Raji (cell line): ENCODE measurements around the gene SIPA1.

Experiments used
- POLR2A ChIP-seq: IDR thresholded peaks from 2 replicates; pipeline ENCODE4 v1.6.1; 2011; ENCODE audit warnings: low read depth, low read length, control low read depth; ENCODE audit not compliant: insufficient read depth

SIPA1 gene

GRCh38 chr11:65615229-65615949, 22.5 kb upstream of the SIPA1 start, which contains the start of gene PCNX3:
PCNX3 (plus strand) TSS chr11:65615776; CDS start chr11:65616312, 536 bp downstream.
- peak; percentile 63 for TF ChIP-seq POLR2A

DNA sequence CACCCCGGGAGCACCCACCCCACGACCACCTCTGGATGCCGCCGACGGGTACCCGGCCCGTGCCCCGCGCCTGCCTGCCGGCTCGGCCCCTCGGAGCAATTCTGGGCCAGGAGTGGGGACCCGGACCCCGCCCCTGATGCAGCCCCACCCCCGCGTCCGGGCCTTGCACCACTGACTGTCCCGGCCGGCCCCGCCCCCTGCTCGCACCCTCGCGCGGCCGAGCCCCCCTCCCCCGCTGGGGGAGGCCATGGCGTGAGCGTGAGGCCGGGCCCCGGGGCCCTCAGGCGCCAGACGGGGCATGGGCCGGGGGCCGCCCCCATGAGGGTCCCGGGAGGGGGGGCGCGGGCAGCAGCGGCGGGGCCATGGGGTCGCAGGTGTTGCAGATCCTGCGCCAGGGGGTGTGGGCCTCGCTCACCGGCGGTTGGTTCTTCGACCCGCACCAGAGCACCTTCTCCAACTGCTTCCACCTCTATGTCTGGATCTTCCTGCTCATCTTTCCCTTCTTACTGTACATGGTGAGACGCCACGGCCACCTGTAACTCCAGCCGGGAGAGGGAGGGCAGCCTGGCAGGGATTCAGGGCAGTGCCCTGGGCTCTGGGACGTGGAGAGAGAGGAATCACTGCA, 21.8 kb upstream of the SIPA1 start:
- TF ChIP-seq POLR2A = no peak

DNA sequence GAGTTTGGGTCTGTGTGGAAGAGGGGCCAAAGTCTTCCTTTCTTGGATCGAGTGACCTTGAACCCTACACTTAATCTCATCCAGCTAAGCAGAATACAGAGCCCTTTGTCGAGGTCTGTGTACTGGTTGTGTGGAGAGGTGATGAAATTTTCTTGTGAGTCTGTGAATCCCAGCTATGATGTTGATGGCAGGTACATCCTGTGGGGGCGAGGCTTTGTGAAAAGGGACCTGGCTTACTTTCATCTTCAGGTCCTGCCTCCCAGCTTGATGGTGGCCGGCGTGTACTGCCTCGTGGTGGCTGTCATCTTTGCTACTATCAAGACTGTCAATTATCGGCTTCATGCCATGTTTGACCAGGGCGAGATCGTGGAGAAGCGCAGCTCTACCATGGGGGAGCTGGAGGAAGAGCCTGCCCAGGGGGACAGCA, 21.3 kb upstream of the SIPA1 start:
- no peak for TF ChIP-seq POLR2A

- no peak for TF ChIP-seq POLR2A
These were observed 20.6 kb upstream of the SIPA1 start for GRCh38 chr11:65617136-65617850.

- TF ChIP-seq POLR2A = no peak
These were observed 19.7 kb upstream of the SIPA1 start for GRCh38 chr11:65617990-65618751.

DNA sequence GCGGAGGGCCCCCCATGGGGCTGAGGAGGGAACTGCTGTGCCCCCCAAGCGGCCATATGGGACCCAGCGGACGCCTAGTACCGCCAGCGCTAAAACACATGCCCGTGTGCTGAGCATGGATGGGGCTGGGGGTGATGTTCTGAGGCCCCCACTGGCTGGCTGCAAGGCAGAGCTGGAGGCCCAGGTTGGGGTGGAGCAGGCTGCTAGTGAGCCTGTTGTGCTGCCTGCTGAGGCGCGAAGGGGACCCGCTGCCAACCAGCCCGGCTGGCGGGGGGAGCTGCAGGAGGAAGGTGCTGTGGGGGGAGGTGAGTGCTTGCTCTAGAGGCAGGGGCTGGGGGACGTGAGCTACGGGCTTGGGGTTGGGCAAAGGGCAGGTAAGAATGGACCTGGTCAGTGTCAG, 19.1 kb upstream of the SIPA1 start:
- TF ChIP-seq POLR2A = no peak

- TF ChIP-seq POLR2A = no peak
These were observed 18.5 kb upstream of the SIPA1 start for GRCh38 chr11:65619281-65619928.

DNA sequence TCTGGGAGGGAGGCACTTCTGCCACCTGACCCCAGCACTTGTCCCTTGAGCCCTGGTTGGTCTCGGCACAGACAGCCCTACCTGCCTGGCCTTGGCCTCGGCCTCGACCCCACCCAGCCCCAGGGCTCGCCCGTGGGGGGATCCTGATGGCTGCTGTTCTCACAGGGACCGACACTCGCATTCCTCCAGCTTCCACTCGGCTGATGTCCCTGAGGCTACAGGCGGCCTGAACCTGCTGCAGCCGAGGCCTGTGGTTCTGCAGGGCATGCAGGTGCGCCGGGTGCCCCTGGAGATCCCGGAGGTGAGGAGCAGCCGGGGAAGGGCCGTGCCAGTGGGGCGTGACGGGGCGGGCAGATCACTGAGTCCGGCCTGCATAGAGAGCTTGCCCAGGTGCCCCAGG, 17.2 kb upstream of the SIPA1 start:
- TF ChIP-seq POLR2A = no peak

DNA sequence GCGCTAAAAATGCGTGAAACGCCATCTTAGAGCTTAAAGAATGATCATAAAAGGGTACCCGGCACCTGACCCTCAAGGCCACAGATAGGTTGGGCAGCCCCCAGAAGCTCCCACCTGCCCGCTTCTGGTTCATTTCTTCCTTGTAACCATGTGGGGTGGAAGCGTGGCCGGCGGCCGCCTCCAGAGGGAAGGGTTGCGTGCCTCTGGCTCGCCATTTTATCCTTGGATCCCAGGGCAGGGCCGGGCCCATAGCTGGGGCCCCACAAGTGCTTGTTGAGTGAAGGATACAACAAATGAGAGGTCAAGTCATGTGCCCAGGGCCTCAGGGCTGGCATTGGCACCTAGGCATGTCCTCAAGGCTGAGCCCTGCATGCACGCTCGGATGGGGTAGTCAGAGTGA, 16.4 kb upstream of the SIPA1 start:
- TF ChIP-seq POLR2A = no peak

- no peak for TF ChIP-seq POLR2A
These were observed 15.9 kb upstream of the SIPA1 start for GRCh38 chr11:65622011-65622410.

DNA sequence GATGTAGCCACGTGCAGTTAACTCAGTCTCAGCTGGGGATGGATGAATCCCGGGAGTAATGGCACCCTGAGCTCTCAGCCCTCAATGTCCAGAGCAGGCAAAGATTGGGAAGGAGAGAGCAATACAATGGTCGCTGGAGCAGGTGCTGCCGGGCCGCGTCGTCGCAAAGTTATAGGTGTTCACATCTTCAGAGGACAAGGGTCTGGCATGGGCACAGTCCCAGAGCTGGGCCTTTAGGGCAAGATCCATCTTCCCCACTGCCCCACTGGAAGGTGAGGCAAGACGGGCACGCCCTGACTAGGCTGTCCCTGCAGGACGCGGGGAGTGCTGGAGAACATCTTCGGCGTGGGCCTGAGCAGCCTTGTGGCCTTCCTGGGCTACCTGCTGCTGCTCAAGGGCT, 14.7 kb upstream of the SIPA1 start:
- no peak for TF ChIP-seq POLR2A

- no peak for TF ChIP-seq POLR2A
These were observed 13.9 kb upstream of the SIPA1 start for GRCh38 chr11:65623852-65624616.

GRCh38 chr11:65624931-65625627, 12.8 kb upstream of the SIPA1 start:
- no peak for TF ChIP-seq POLR2A

DNA sequence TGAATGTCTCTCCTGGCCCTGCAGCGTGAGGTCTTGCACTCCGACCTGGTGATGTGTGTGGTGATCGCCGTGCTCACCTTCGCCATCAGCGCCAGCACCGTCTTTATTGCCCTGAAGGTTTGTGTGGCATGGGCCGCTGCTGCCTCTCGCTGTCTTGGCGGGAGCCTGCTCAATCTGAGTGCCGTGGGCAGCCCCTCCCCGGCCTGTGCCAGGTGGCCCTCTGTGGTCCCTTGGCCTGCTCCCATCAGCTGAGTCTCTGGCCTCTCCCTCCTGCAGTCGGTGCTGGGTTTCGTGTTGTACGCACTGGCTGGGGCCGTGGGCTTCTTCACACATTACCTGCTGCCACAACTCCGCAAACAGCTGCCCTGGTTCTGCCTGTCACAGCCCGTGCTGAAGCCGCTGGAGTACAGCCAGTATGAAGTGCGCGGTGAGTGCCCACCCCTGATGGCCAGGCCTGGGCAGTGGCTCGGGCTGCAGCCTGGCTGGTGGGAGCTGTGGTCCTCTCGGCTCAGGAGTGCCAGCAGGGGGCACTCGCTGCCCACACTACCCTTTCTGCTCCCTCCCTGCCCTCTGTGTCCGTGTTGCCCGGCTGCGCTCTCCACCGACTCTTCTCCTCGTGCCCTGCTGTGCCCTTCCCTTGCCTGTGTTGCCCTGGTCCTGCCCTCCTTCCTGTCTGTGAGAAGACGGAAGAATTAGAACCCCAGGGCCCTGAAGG, 12.1 kb upstream of the SIPA1 start:
- TF ChIP-seq POLR2A = no peak
